Prostate gland (tissue), 2 donors: ENCODE results near the gene CEP295NL. TPM values are rescaled to one million over a fixed set of nuclear protein-coding genes. Genes with fewer than 3 reads are reported as not detected.
"Not testable (repeated sequence)": the region's sequence is repeated elsewhere in the genome, so short reads cannot be mapped to it uniquely, and the experiment has no call there.

Experiments
- DNase-seq: peaks from one replicate; pipeline ENCODE4 v3.0.0-alpha.2; 2019; ENCODE audit warnings: low spot score
- H3K27ac ChIP-seq, 2 donors: fragments of 200-600 bp; sonication (generic); 2 replicates each; pipeline ENCODE4 v1.5.1; 2017 to 2019
- H3K27me3 ChIP-seq: fragments of 200-600 bp; sonication (generic); replicated peaks from 2 replicates; pipeline ENCODE4 v1.5.1; 2019; ENCODE audit not compliant: insufficient read depth
- H3K36me3 ChIP-seq, 2 donors: fragments of 200-600 bp; sonication (generic); 1 replicate in 1 of 2; 2 replicates in 1 of 2; pipeline versions ENCODE4 v1.5.1 to v1.8.1; 2017 to 2019
- H3K4me1 ChIP-seq: fragments of 200-600 bp; sonication (generic); replicated peaks from 2 replicates; pipeline ENCODE4 v1.5.1; 2019
- H3K4me3 ChIP-seq, 2 donors: fragments of 200-600 bp; sonication (generic); 2 replicates each; pipeline ENCODE4 v1.5.1; 2017 to 2019
- H3K9me3 ChIP-seq: fragments of 200-600 bp; sonication (generic); 2 replicates; pipeline ENCODE4 v1.5.1; 2017
- POLR2A ChIP-seq: fragments of 450-650 bp; IDR thresholded peaks from one replicate; pipeline ENCODE4 v1.6.1; 2016; ENCODE audit warnings: antibody characterized with exemption, mild to moderate bottlenecking
- POLR2AphosphoS5 ChIP-seq: sonication (generic); formaldehyde crosslinking; IDR thresholded peaks from one replicate; pipeline ENCODE4 v1.6.1; 2017; ENCODE audit warnings: antibody characterized with exemption
- WGBS: methylation state at CpG from one replicate; pipeline ENCODE4 v1.1.5; 2018; 5-methylcytosine and 5-hydroxymethylcytosine counted together
- intact Hi-C: fragments of 100-400 bp; cut with DNase I; formaldehyde crosslinking; loops from one replicate; pipeline ENCODE4 v1.14.2; 2022
- total RNA-seq, 2 donors: library from RNA; depleted of rRNA; stranded (reverse); fragments of >200 nt; gene quantifications; one replicate each; pipeline ENCODE4 v1.1.0, GENCODE V29; 2016
- TF ChIP-seq, protein P1 (sequence below), 4 experiments: fragments of 200-600 bp in 2 of 4; fragments of 450-650 bp in 2 of 4; sonication (generic) in 2 of 4; IDR thresholded peaks; 1 replicate in 3 of 4; 2 replicates in 1 of 4; pipeline ENCODE4 v1.5.1; 2016 to 2019; ENCODE audit warnings: antibody characterized with exemption in 4 of 4, mild to moderate bottlenecking in 2 of 4, moderate library complexity in 2 of 4

The CEP295NL gene
- total RNA-seq, 2 donors from 2014 or later: 2.2 to 8.2 TPM

DNA sequence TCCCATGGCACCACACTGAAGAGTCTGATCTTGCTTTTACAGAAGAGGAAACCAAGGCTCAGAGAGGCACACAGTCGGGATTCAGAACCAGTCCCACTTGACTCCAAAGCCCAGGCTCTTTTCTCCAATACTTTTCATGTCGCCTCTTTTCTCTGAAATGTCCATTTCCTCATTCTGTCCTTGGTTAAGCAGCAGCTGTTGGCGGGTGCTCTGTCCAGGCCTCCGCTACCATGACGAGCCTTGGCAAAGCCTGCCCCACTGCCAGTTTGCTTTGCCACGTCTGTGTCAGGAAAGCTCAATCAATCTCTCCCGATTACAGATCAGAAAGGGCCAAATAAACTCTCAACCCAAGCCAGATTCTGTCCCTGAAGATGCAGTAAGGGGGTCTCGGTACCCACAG lies 9.1 kb upstream of the CEP295NL start:
- Histone ChIP-seq H3K4me1 (no peaks in the 10 kb centered on the region), H3K36me3 (no peaks in the 10 kb centered on the region), H3K4me3 (no peak overlapping the region), H3K9me3 (no peaks in the 10 kb centered on the region), H3K27ac (no peak overlapping the region), H3K27me3 (no peaks in the 10 kb centered on the region)
- no peak for DNase-seq
- WGBS: 84% methylated on average over 8 of the region's 8 CpGs
- intact Hi-C loops: no loop called here
- TF ChIP-seq POLR2AphosphoS5 (no peak), POLR2A (no peak)
- TF ChIP-seq, protein P1, sequence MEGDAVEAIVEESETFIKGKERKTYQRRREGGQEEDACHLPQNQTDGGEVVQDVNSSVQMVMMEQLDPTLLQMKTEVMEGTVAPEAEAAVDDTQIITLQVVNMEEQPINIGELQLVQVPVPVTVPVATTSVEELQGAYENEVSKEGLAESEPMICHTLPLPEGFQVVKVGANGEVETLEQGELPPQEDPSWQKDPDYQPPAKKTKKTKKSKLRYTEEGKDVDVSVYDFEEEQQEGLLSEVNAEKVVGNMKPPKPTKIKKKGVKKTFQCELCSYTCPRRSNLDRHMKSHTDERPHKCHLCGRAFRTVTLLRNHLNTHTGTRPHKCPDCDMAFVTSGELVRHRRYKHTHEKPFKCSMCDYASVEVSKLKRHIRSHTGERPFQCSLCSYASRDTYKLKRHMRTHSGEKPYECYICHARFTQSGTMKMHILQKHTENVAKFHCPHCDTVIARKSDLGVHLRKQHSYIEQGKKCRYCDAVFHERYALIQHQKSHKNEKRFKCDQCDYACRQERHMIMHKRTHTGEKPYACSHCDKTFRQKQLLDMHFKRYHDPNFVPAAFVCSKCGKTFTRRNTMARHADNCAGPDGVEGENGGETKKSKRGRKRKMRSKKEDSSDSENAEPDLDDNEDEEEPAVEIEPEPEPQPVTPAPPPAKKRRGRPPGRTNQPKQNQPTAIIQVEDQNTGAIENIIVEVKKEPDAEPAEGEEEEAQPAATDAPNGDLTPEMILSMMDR (IDR thresholded peaks at IDR 0.05): no peak

DNA sequence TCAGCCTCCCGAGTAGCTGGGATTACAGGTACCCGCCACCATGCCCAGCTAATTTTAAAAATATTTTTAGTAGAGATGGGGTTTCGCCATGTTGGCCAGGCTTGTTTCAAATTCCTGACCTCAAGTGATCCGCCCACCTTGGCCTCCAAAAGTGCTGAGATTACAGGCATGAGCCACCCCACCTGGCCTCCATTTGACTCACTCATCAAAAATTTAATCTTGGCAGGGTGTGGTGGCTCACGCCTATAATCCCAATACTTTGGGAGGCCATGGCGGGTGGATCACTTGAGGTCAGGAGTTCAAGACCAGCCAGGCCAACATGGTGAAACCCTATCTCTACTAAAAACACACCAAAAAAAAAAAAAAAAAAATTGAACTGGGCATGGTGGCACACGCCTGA lies 8.5 kb upstream of the CEP295NL start:
- H3K4me3 ChIP-seq, intact Hi-C loops, H3K27me3 ChIP-seq, H3K27ac ChIP-seq, H3K9me3 ChIP-seq, H3K36me3 ChIP-seq, H3K4me1 ChIP-seq, DNase-seq: not testable (repeated sequence)
- 87% methylated on average over 7 of the region's 7 CpGs for WGBS

DNA sequence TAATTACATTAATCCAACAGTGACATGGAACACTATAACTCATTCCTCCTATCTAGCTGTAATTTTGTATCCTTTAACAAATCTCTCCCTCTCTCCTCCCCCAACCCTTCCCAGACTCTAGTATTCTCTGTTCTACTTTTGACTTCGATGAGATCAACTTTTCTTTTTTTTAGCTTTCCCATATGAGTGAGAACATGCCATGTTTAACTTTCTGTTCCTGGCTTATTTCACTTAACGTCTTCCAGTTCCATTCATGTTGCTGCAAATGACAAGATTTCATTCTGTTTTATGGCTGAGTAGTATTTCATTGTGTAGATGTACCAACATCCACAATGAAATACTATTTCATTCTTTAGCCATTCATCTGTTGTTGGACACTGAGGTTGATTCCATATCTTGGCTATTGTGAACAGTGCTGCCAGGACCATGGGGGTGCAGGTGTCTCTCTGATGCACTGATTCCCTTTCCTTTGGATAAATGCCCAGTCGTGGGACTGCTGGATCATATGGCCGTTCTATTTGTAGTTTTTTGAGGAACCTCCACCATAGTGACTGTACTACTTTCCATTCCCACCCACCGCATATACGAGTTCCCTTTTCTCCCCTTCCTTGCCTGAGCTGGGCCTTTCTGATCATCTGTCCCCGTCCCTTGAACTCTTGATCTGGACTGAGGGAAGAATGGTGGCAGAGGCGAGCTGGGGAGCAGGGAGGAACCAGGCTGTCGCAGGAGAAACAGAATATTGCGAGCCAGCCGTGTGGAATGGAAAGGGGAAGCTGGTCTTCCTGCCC lies 7.7 kb upstream of the CEP295NL start:
- intact Hi-C loops: no loop called here
- no peak overlapping the region for H3K27ac ChIP-seq

DNA sequence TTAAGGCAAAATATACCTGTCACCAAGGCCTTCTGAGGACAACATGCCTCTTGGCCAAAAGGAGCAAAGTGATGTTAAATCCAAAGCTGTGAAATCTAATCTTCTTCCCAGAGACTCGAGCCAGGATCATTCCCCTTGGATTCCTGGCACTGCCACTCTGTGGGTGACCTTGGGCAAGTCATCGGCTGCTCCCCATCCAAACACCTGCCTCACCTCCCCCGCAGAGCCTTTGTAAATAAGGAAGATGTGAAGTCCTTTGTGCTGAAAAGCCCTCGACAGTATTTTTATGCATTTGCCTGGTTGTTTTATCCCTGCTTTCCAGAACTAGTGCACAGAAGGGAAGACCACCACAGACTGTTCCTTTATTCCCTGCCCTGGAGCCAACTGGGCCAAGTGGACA lies 5.4 kb upstream of the CEP295NL start:
- no peak for DNase-seq
- H3K36me3 ChIP-seq: no peaks in the 10 kb centered on the region
- H3K27ac ChIP-seq: no peak overlapping the region
- TF ChIP-seq POLR2A: no peak
- TF ChIP-seq, protein P1 (IDR thresholded peaks at IDR 0.05): no peak
- no peaks in the 10 kb centered on the region for H3K4me1 ChIP-seq
- intact Hi-C loops: no loop called here
- WGBS: 35% methylated on average over 4 of the region's 4 CpGs
- no peaks in the 10 kb centered on the region for H3K27me3 ChIP-seq
- H3K4me3 ChIP-seq: no peak overlapping the region
- no peaks in the 10 kb centered on the region for H3K9me3 ChIP-seq

More for the DNA sequence above, 7.7 kb upstream of the CEP295NL start:
- Histone ChIP-seq H3K4me1 (no peaks in the 10 kb centered on the region), H3K4me3 (no peak overlapping the region), H3K9me3 (no peaks in the 10 kb centered on the region), H3K27me3 (no peaks in the 10 kb centered on the region), H3K36me3 (no peaks in the 10 kb centered on the region)
- TF ChIP-seq POLR2A: no peak
- TF ChIP-seq POLR2AphosphoS5: no peak
- TF ChIP-seq, protein P1 (IDR thresholded peaks at IDR 0.05): no peak
- 76% methylated on average over 11 of the region's 11 CpGs for WGBS
- DNase-seq: no peak

DNA sequence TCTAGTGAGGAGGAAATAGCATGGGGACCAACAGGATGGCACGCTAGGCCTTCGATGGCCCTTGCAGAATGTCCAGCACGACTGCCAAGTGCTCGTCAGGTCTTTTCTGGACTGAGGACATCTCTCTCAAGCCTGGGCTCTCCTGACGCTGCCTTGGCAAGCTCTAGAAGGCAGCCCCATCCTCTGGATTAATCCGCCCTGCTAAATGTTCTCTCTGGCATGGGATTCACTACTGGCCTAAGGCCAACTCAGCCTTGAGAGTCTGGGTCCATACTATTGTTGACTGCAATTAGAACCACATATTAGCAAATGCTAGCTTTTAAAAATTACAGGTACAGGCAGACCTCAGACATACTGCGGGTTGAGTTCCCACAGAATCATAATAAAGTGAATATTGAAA lies 2.5 kb upstream of the CEP295NL start:
- TF ChIP-seq, protein P1 (IDR thresholded peaks at IDR 0.05): no peak
- TF ChIP-seq POLR2AphosphoS5 (no peak), POLR2A (no peak)
- Histone ChIP-seq H3K4me3 (no peak overlapping the region), H3K4me1 (no peaks in the 10 kb centered on the region), H3K27me3 (no peaks in the 10 kb centered on the region), H3K36me3 (no peaks in the 10 kb centered on the region), H3K9me3 (no peaks in the 10 kb centered on the region), H3K27ac (no peak overlapping the region)
- intact Hi-C loops: no loop called here
- no peak for DNase-seq
- WGBS: 88% methylated on average over 7 of the region's 7 CpGs
